GM18870 (cell line): ENCODE data around the gene ENTREP3.
A peak's percentile ranks its signal among the peaks of the same experiment; 100 is the strongest.
"Not testable (repeated sequence)": the region's sequence is repeated elsewhere in the genome, so short reads cannot be mapped to it uniquely, and the experiment has no call there.

Experiments
- ATAC-seq: cut with Tn5 transposase; IDR thresholded peaks from one replicate; pipeline ENCODE4 v1.9.1; 2021; ENCODE audit warnings: moderate library complexity; ENCODE audit not compliant: unreplicated experiment

The ENTREP3 gene

GRCh38 chr1:155251566-155251965 is 3.7 kb downstream of the ENTREP3 start:
- ATAC-seq = no peak

GRCh38 chr1:155250633-155251449 is 4.4 kb downstream of the ENTREP3 start:
- peak; percentile 71 for ATAC-seq

GRCh38 chr1:155250246-155250632 is 5.0 kb downstream of the ENTREP3 start:
- peak; percentile 20 for ATAC-seq

- ATAC-seq = no peak
These were observed 7.4 kb downstream of the ENTREP3 start for GRCh38 chr1:155247667-155248553.

DNA sequence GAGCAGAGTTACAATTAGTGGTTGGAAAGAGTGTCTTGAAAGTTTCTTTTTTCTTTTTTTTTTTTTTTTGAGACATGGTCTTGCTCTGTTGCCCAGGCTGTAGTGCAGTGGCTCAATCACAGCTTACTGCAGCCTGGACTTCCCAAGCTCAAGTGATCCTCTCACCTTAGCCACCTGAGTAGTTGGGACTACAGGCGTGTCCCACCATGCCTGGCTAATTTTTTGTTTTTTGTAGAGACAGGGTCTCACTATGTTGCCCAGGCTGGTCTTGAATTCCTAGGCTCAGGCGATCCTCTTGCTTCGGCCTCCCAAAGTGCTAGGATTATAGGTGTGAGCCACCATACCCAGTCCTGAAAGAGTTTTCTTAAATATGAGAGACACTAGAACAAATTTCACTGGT is 8.5 kb downstream of the ENTREP3 start:
- ATAC-seq = not testable (repeated sequence)

GRCh38 chr1:155245163-155245524 is 10.1 kb downstream of the ENTREP3 start:
- ATAC-seq = no peak

- ATAC-seq = peak; percentile 82
These were observed 10.7 kb downstream of the ENTREP3 start for GRCh38 chr1:155244368-155245162.

DNA sequence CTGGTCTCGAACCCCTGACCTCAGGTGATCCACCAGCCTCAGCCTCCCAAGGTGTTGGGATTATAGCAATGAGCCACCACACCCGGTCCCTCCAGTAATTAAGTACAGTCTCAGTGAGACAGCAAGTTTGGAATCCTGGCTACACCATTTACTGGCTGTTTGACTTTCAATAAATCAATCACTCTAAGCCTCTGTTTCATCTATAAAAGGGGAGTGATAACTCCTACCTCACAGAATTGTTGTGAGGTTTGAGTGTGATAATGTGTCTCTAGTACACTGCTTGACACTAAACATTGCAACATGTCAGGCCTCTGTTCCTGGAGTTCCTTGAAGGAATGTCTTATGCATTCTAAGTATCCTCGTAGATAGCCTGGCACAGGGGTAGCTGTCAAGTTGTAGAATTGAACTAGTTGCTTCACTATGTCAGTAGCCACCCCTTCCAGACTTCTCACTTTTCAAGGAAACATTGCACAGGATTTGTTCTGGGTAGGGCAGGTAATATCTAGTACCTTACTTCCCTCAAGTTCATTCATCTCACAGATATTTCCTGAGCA is 12.4 kb downstream of the ENTREP3 start:
- ATAC-seq = no peak

GRCh38 chr1:155241841-155242264 is 13.4 kb downstream of the ENTREP3 start:
- ATAC-seq = no peak

- no peak for ATAC-seq
These were observed 14.1 kb downstream of the ENTREP3 start for GRCh38 chr1:155241069-155241679.

GRCh38 chr1:155236451-155236850 is 18.8 kb downstream of the ENTREP3 start:
- no peak for ATAC-seq

- ATAC-seq = not testable (repeated sequence)
These were observed 19.9 kb downstream of the ENTREP3 start for GRCh38 chr1:155235375-155235774.

DNA sequence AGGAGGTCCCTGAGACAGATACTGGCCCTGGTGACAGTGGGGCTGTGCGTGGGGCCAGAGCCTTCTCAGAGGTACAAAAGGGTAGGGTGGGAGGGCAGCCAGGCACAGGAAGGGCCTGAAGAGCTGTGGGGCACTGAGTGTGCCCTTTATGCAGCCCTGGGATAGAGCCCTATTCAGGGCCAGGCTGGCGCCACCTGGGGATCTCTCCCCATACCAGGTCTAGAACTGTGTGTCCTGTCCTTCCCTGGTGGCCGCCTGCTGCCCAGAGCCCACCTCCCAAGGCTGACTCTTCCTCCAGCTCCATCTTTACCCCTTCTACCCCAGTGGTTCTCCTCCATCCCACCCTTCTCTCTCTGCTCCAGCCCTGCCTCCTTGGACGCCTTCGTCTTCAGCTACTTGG is 21.8 kb downstream of the ENTREP3 start:
- not testable (repeated sequence) for ATAC-seq

- not testable (repeated sequence) for ATAC-seq
These were observed 23.0 kb downstream of the ENTREP3 start for GRCh38 chr1:155232001-155232978.

DNA sequence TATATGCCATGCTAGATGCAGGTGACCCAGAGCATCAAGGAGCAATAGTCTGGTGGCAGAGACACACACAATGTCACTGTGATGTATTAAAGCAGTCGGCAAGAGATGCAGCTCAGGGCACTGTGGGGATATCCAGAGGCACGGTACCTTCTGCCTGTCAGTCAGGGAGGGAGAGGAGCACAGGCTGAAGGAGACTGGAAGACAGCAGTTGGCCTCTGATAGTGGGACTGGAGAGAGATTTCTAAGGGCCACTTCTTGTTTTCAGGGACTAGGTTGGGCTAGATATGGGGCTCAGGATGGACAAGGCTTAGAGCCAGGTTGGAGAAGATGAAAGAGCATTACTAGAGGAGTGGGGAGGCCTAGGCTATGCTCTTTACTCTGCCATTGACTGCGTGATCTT is 24.0 kb downstream of the ENTREP3 start:
- ATAC-seq = not testable (repeated sequence)

GRCh38 chr1:155228096-155228427 is 27.2 kb downstream of the ENTREP3 start:
- ATAC-seq = no peak

DNA sequence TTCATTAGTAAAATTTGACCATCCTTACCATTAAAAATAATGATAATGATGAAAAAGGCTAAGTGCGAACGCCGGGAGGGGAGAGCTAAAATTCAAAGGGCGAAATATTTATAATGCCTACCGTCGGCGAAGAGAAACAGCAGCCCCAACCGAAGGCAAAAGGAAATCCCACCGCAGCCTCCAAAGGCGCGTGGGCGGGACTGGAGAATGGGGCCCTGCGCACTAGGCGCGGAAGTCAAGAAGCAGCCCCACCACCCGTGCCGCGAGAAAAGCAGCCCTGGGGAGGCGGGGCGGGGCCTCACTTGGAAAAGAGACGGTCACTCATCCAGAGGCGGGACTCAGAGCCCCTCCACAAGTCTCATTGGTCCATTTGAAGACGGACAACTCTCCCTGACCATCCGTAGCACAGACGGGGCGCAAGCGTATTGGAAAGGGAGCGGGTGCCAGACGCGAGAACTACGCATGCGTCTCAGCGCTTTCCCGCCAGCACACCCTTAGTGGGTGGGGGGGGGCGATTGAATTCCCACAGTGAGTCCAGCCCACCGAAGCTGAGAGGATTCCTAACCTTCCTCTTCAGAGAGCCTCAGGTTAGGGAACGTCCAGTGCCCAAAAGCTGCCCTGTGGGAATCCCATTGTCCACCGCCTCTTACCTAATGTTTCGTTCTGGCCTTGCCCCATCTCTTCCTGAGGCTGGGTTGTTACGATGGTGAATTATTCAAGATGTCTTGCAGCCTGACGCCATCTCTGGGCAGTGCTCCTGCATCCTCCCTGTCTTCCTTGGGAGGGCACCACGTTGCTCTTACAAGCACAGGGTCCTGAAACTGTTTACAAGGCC is 27.8 kb downstream of the ENTREP3 start:
- peak; percentile 87 for ATAC-seq

GRCh38 chr1:155226910-155227260 is 28.4 kb downstream of the ENTREP3 start:
- ATAC-seq = no peak
